Epithelial cell of esophagus (primary cell): Measurements from ENCODE around the gene BHLHE41.
A peak's percentile ranks its signal among the peaks of the same experiment; 100 is the strongest.

Source experiments
- DNase-seq: peaks from one replicate; pipeline ENCODE4 v3.0.0; 2010; ENCODE audit warnings: low read depth
- H3K4me3 ChIP-seq: 2 replicates; pipeline ENCODE4 v1.5.1; 2011; ENCODE audit warnings: mild to moderate bottlenecking, low read length, control low read depth
- CTCF ChIP-seq: IDR thresholded peaks from 2 replicates; pipeline ENCODE4 v1.5.1; 2011; ENCODE audit warnings: low read depth, mild to moderate bottlenecking, low read length, control low read depth, inconsistent platforms; ENCODE audit not compliant: insufficient read depth; ENCODE audit errors: missing control alignments

BHLHE41 gene

DNA sequence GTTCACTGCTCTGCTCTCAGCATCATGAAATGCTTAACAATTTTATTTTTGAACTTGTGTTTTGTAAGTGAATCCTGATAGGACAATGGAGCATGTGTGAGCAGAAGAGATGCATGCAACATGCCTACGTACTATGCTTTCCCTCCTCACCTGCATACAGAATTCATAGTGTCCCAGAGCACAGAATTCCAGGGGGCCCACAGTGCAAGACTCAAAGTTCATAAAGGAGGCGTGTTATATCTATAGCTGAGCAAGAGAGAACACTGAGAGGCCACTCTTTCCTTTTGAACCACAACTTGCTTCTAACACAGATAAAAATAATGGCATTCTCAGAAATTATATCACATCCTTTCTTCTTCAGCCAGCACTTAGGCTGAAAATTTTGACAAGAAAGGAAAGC is 28.8 kb downstream of the BHLHE41 start:
- no peak for DNase-seq
- no peak for TF ChIP-seq CTCF
- H3K4me3 ChIP-seq, result no peak overlapping the region

GRCh38 chr12:26095186-26095585 is 29.7 kb downstream of the BHLHE41 start:
- no peak for TF ChIP-seq CTCF
- no peak overlapping the region for H3K4me3 ChIP-seq

GRCh38 chr12:26092346-26093105 is 32.3 kb downstream of the BHLHE41 start:
- DNase-seq, result no peak
- H3K4me3 ChIP-seq, result no peak overlapping the region
- no peak for TF ChIP-seq CTCF

More at GRCh38 chr12:26095186-26095585, 29.7 kb downstream of the BHLHE41 start:
- DNase-seq, result no peak

- DNase-seq, result no peak
- no peak overlapping the region for H3K4me3 ChIP-seq
- TF ChIP-seq CTCF, result no peak
Observed at GRCh38 chr12:26091822-26092221, 33.0 kb downstream of the BHLHE41 start.

GRCh38 chr12:26090836-26091510 is 33.9 kb downstream of the BHLHE41 start:
- H3K4me3 ChIP-seq, result no peak overlapping the region
- TF ChIP-seq CTCF, result no peak
- peak; percentile 66 for DNase-seq

GRCh38 chr12:26088998-26089397 is 35.8 kb downstream of the BHLHE41 start:
- TF ChIP-seq CTCF, result no peak
- peak; percentile 80 for DNase-seq
- no peak overlapping the region for H3K4me3 ChIP-seq

DNA sequence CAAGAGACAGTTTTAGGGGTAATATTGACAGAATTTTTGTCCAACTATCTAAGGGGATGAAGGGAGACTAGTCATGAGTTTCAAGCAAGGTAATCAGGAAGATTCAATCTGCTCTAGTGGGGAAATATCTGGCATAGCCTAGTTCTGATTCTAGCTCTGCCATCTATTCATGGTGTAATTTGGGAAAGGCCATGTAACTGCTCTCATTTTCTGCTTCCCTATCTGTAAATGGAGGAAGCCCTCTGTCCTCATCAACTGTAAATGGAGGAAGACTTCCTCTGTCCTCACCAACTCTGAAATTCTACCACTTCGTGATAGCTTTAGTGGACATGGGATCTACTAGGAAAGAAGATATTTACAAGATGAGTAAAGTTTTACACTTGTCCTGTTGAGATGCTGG is 37.9 kb downstream of the BHLHE41 start:
- no peak for TF ChIP-seq CTCF
- no peak for DNase-seq
- H3K4me3 ChIP-seq, result no peak overlapping the region
